Measurements from ENCODE around the gene LASP1NB.

- TF ChIP-seq, protein P1, sequence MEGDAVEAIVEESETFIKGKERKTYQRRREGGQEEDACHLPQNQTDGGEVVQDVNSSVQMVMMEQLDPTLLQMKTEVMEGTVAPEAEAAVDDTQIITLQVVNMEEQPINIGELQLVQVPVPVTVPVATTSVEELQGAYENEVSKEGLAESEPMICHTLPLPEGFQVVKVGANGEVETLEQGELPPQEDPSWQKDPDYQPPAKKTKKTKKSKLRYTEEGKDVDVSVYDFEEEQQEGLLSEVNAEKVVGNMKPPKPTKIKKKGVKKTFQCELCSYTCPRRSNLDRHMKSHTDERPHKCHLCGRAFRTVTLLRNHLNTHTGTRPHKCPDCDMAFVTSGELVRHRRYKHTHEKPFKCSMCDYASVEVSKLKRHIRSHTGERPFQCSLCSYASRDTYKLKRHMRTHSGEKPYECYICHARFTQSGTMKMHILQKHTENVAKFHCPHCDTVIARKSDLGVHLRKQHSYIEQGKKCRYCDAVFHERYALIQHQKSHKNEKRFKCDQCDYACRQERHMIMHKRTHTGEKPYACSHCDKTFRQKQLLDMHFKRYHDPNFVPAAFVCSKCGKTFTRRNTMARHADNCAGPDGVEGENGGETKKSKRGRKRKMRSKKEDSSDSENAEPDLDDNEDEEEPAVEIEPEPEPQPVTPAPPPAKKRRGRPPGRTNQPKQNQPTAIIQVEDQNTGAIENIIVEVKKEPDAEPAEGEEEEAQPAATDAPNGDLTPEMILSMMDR (IDR thresholded peaks at IDR 0.05; ENCODE audit: control extremely low read depth in 1 of 3, insufficient read depth in 1 of 3, low read depth in 1 of 3, low read length in 3 of 3), result no peak
- TF ChIP-seq SAP30 (IDR thresholded peaks at IDR 0.05; ENCODE audit: insufficient read depth, insufficient replicate concordance, low read length) (no peak), HDAC6 (IDR thresholded peaks at IDR 0.05; ENCODE audit: low read depth, low read length) (no peak), CREB1 (IDR thresholded peaks at IDR 0.05) (no peak), TAF1 (IDR thresholded peaks at IDR 0.05; ENCODE audit: low read depth, low read length) (no peak)
These were observed 28.2 kb upstream of the LASP1NB start for GRCh38 chr17:38897176-38897575.
